OCI-LY7 (cell line): Measurements from ENCODE around the gene KIF6. TPM values are rescaled to one million over a fixed set of nuclear protein-coding genes. Genes with fewer than 3 reads are reported as not detected.

Source experiments
- BruUV-seq: library from RNA; stranded (reverse); fragments of 400-500 nt; replicated peaks from 2 replicates; lab custom pipeline; 2021; lab: Mats Ljungman, UMichigan
- CTCF ChIA-PET: fragments of 300-600 bp; sonication (Branson Sonifier 250); formaldehyde crosslinking; loops from one replicate; lab custom pipeline; 2022; ENCODE audit warnings: antibody characterized with exemption; ENCODE audit not compliant: unreplicated experiment; lab: Charles Lee
- POLR2A ChIA-PET: fragments of 300-600 bp; sonication (Branson Sonifier 250); formaldehyde crosslinking; loops from one replicate; lab custom pipeline; 2022; ENCODE audit warnings: antibody characterized with exemption; lab: Charles Lee
- DNase-seq: peaks from one replicate; pipeline ENCODE4 v3.0.0-alpha.2; 2015; ENCODE audit warnings: low spot score
- H2AFZ ChIP-seq: fragments of 200-600 bp; sonication (generic), shearing (Covaris generic); 2 replicates; pipeline ENCODE4 v1.6.1; 2014; ENCODE audit warnings: mild to moderate bottlenecking, antibody characterized with exemption, low read length, moderate library complexity
- H3K27ac ChIP-seq: fragments of 200-600 bp; sonication (generic); 2 replicates; pipeline ENCODE4 v1.5.1; 2014; ENCODE audit warnings: mixed run types, low read depth, mild to moderate bottlenecking, moderate library complexity, low read length, inconsistent platforms; ENCODE audit not compliant: poor library complexity, severe bottlenecking
- H3K36me3 ChIP-seq: fragments of 200-600 bp; sonication (generic); 2 replicates; pipeline ENCODE4 v1.6.1; 2014; ENCODE audit warnings: mild to moderate bottlenecking, antibody characterized with exemption, low read length, moderate library complexity, mixed read lengths; ENCODE audit not compliant: insufficient read depth
- H3K4me1 ChIP-seq: fragments of 200-600 bp; sonication (generic); 2 replicates; pipeline ENCODE4 v1.5.1; 2014; ENCODE audit warnings: mild to moderate bottlenecking, low read length; ENCODE audit not compliant: insufficient read depth, poor library complexity, severe bottlenecking
- H3K4me2 ChIP-seq: fragments of 200-600 bp; sonication (generic); 2 replicates; pipeline ENCODE4 v1.6.1; 2014; ENCODE audit warnings: mild to moderate bottlenecking, low read length
- H3K4me3 ChIP-seq: fragments of 200-600 bp; sonication (generic); 2 replicates; pipeline ENCODE4 v1.5.1; 2014; ENCODE audit warnings: mild to moderate bottlenecking, low read depth, low read length; ENCODE audit not compliant: poor library complexity, severe bottlenecking
- H3K79me2 ChIP-seq: fragments of 200-600 bp; sonication (generic); 2 replicates; pipeline ENCODE4 v1.6.1; 2016; ENCODE audit warnings: low read depth, mild to moderate bottlenecking, low read length, moderate library complexity, mixed read lengths; ENCODE audit not compliant: insufficient read depth
- H3K9me2 ChIP-seq: fragments of 200-600 bp; sonication (generic); 2 replicates; pipeline ENCODE4 v1.6.1; 2016; ENCODE audit warnings: mild to moderate bottlenecking, low read length, mixed read lengths; ENCODE audit not compliant: insufficient read depth
- H3K9me3 ChIP-seq: fragments of 200-600 bp; sonication (generic); 2 replicates; pipeline ENCODE4 v1.6.1; 2014; ENCODE audit warnings: mild to moderate bottlenecking, mixed run types, low read length, mixed read lengths
- H4K20me1 ChIP-seq: fragments of 200-600 bp; sonication (generic); 2 replicates; pipeline ENCODE4 v1.6.1; 2014; ENCODE audit warnings: mild to moderate bottlenecking, antibody characterized with exemption, low read length, moderate library complexity, mixed read lengths; ENCODE audit not compliant: insufficient read depth
- EZH2phosphoT487 ChIP-seq: fragments of 200-600 bp; sonication (generic); IDR thresholded peaks from 2 replicates; pipeline ENCODE4 v1.6.1; 2018; ENCODE audit warnings: low read depth, borderline replicate concordance, mild to moderate bottlenecking, mixed run types, antibody characterized with exemption, low read length, moderate library complexity, mixed read lengths
- intact Hi-C: fragments of 100-400 bp; cut with micrococcal nuclease; formaldehyde crosslinking; loops from one replicate; pipeline ENCODE4 v1.10.0; 2022; ENCODE audit not compliant: unreplicated experiment
- total RNA-seq, 2 experiments: library from RNA; depleted of rRNA in 1 of 2; stranded (reverse); fragments of >200 nt in 1 of 2; shearing (Covaris generic) in 1 of 2; gene quantifications; 2 replicates each; pipeline ENCODE4 v1.2.3, GENCODE V29; 2014 to 2022
- TF ChIP-seq, protein P1 (sequence below): fragments of 200-600 bp; sonication (generic); conservative IDR thresholded peaks from 2 replicates; pipeline ENCODE4 v1.5.1; 2014; ENCODE audit warnings: mild to moderate bottlenecking, antibody characterized with exemption, low read length, moderate library complexity, mixed read lengths

Gene KIF6
- total RNA-seq, 2 experiments from 2014 or later, result not detected

DNA sequence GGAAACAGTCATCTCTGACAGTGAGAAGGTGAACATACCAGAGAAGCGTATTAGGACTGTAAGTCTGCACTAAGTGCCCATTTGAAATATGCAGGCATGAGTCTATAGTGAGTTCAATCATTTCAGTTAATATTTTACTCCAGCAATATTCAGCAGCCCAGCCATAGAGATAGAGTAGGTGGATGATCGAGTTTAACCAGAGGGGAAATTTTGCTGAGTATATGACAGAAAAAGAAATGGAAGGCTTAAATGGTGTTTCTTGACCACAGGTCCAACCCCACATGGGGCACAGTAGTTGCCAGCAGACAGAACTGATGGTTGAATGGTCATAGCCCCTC is 39.8 kb downstream of the KIF6 start:
- no peak overlapping the region for H3K4me3 ChIP-seq
- no peaks in the 10 kb centered on the region for H3K4me1 ChIP-seq
- H3K79me2 ChIP-seq, result no peaks in the 10 kb centered on the region
- BruUV-seq, result no TSS peak
- no peaks in the 10 kb centered on the region for H4K20me1 ChIP-seq
- 0 out of 2 replicates have a peak, but pooled peaks cover 3% of the 10 kb centered on the region for H3K9me2 ChIP-seq
- no peaks in the 10 kb centered on the region for H3K9me3 ChIP-seq
- TF ChIP-seq, protein P1, sequence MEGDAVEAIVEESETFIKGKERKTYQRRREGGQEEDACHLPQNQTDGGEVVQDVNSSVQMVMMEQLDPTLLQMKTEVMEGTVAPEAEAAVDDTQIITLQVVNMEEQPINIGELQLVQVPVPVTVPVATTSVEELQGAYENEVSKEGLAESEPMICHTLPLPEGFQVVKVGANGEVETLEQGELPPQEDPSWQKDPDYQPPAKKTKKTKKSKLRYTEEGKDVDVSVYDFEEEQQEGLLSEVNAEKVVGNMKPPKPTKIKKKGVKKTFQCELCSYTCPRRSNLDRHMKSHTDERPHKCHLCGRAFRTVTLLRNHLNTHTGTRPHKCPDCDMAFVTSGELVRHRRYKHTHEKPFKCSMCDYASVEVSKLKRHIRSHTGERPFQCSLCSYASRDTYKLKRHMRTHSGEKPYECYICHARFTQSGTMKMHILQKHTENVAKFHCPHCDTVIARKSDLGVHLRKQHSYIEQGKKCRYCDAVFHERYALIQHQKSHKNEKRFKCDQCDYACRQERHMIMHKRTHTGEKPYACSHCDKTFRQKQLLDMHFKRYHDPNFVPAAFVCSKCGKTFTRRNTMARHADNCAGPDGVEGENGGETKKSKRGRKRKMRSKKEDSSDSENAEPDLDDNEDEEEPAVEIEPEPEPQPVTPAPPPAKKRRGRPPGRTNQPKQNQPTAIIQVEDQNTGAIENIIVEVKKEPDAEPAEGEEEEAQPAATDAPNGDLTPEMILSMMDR, result no peak
- TF ChIP-seq EZH2phosphoT487, result no peak
- intact Hi-C loops, result no loop called here
- no peak overlapping the region for H3K4me2 ChIP-seq
- H3K36me3 ChIP-seq, result no peaks in the 10 kb centered on the region
- H2AFZ ChIP-seq, result no peak overlapping the region
- no peak for DNase-seq
- no peak overlapping the region for H3K27ac ChIP-seq
- CTCF ChIA-PET, result no interaction called here
- POLR2A ChIA-PET, result no interaction called here

DNA sequence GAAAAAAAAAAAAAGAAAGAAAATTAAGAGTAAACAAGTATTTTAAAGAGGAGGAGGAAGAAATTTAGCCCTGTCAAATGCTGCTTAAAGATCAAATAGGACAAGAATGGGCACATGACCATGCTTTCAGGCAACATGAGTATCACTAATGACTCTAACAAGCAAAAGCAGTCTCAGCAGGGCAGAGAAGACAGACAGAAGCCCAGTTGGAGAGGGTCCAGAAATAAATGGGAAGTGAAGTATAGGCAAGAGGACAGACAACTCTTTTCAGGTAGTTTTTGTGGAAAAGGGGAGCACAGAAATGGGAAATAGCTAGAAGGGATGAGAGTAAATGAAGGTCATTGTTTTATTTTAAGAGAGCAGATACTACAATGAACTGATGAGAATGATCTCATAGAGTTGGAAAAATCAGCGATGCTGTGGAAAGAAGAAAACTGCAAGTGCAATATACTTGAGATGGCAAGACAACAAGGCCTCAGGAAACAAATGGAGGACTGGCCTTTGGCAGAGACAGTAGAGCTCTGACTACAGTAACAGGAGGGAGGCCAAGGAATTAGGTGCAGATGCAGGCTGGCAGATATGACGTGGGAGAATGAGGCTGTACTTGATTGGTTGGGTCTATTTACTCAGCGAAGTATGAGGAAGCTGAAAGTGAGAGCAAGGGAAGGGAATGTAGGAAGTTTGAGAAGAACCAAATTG is 40.3 kb downstream of the KIF6 start:
- intact Hi-C loops, result no loop called here
- Histone ChIP-seq H3K9me2 (0 out of 2 replicates have a peak, but pooled peaks cover 3% of the 10 kb centered on the region), H4K20me1 (no peaks in the 10 kb centered on the region), H3K9me3 (no peaks in the 10 kb centered on the region), H3K4me2 (no peak overlapping the region), H3K79me2 (no peaks in the 10 kb centered on the region), H3K4me1 (no peaks in the 10 kb centered on the region), H2AFZ (no peak overlapping the region), H3K27ac (no peak overlapping the region), H3K36me3 (no peaks in the 10 kb centered on the region), H3K4me3 (no peak overlapping the region)
- DNase-seq, result no peak
- TF ChIP-seq, protein P1, result no peak
- no peak for TF ChIP-seq EZH2phosphoT487
- BruUV-seq, result no TSS peak
- ChIA-PET CTCF (interaction anchor here (0.8 kb wide), 1 partner anchor 269 kb away, joined by 4 read pairs; no protein-coding TSS in a partner anchor), POLR2A (no interaction called here)

DNA sequence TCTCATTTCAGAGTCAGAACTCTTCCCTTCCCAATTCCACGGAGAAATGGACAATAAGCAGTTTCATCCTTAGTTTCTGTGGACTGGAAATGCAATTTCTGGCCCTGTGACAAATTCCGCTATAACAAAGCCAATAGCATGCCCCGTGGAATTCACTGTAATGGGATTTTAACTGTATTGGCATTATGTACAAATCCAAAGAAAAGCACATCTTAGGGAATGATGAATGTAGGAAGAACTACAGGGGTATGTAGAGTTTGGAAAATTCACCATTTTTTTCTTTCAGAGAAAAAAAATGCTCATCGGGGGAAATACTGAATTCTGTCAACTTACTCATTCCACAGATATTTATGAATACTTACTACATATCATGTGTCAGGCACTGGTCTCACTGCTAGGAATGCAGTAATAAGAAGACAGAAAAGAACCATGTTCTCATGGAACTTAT is 43.5 kb downstream of the KIF6 start:
- Histone ChIP-seq H3K9me2 (0 out of 2 replicates have a peak, but pooled peaks cover under 1% of the 10 kb centered on the region), H3K4me3 (no peak overlapping the region), H3K27ac (no peak overlapping the region), H3K79me2 (no peaks in the 10 kb centered on the region), H3K9me3 (no peaks in the 10 kb centered on the region), H3K4me1 (no peaks in the 10 kb centered on the region), H4K20me1 (no peaks in the 10 kb centered on the region), H2AFZ (no peak overlapping the region), H3K36me3 (no peaks in the 10 kb centered on the region), H3K4me2 (no peak overlapping the region)
- intact Hi-C loops, result no loop called here
- BruUV-seq, result no TSS peak
- ChIA-PET POLR2A (interaction anchor here (0.6 kb wide), 1 partner anchor 30 kb away, joined by 5 read pairs; no protein-coding TSS in a partner anchor), CTCF (no interaction called here)
- no peak for DNase-seq
- TF ChIP-seq, protein P1, result no peak
- no peak for TF ChIP-seq EZH2phosphoT487
